NCI-H82 (cell line): ENCODE measurements around the gene PCDHGB7.
"Not testable (repeated sequence)": the region's sequence is repeated elsewhere in the genome, so short reads cannot be mapped to it uniquely, and the experiment has no call there.

ENCODE experiments used
- DNase-seq: peaks from one replicate; lab custom pipeline; 2025; lab: John Stamatoyannopoulos, UW

Gene PCDHGB7

GRCh38 chr5:141430332-141431113 is 13.0 kb downstream of the PCDHGB7 start, which contains the start of gene PCDHGA12:
Gene PCDHGA12, plus strand, starts transcription at chr5:141430507. Its CDS starts 253 bp downstream, at chr5:141430760.
- DNase-seq = no peak

- no peak for DNase-seq
Observed at GRCh38 chr5:141431286-141431685, 13.8 kb downstream of the PCDHGB7 start.

- not testable (repeated sequence) for DNase-seq
Observed at GRCh38 chr5:141432308-141432707, 14.8 kb downstream of the PCDHGB7 start.

GRCh38 chr5:141432726-141433125 is 15.2 kb downstream of the PCDHGB7 start:
- not testable (repeated sequence) for DNase-seq

GRCh38 chr5:141434006-141434405 is 16.5 kb downstream of the PCDHGB7 start:
- no peak for DNase-seq

GRCh38 chr5:141437221-141437620 is 19.7 kb downstream of the PCDHGB7 start:
- DNase-seq = no peak

GRCh38 chr5:141439411-141440141 is 22.1 kb downstream of the PCDHGB7 start:
- DNase-seq = no peak

- no peak for DNase-seq
Observed at GRCh38 chr5:141440341-141440740, 22.9 kb downstream of the PCDHGB7 start.

GRCh38 chr5:141441571-141442170 is 24.2 kb downstream of the PCDHGB7 start:
- DNase-seq = no peak

- DNase-seq = no peak
Observed at GRCh38 chr5:141465351-141465750, 47.9 kb downstream of the PCDHGB7 start.
